ENCODE measurements around the gene TMTC1.

Gene TMTC1

DNA sequence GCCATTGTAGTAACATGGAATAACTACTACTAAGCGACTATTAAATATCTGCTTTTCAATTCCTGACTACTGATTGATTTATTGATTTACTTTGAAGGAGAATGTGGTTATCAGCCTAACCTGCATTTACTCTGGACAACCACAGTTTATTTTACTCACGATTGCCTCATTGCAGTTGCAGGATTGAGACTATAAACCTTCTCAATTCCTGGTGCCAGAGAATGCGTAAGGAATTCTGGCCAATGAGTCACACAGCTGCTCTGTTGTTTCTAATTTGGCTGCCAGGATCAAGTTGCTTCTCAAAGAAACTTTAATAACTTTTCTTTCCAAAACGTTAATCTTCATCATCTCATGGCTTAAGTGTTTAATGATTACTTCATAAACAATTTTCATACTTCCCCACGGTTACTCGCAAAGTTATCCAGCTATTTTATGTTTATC is 13.1 kb upstream of the TMTC1 start:
- Histone ChIP-seq H3K4me1 (ENCODE audit: control insufficient read depth, insufficient read depth, low read length) (peaks cover 13% of the 10 kb centered on the region), H3K36me3 (ENCODE audit: insufficient read depth, low read length) (no peaks in the 10 kb centered on the region), H3K4me2 (ENCODE audit: low read length) (peak overlapping the region; percentile 75), H3K9me3 (replicated peaks; ENCODE audit: low read length) (no peaks in the 10 kb centered on the region), H3K27me3 (ENCODE audit: control insufficient read depth, insufficient read depth, low read length) (peaks cover 3% of the 10 kb centered on the region), H3K9ac (ENCODE audit: low read depth, low read length) (peak overlapping the region; percentile 8), H3K4me3 (ENCODE audit: low read length) (peak overlapping the region; percentile 26)

DNA sequence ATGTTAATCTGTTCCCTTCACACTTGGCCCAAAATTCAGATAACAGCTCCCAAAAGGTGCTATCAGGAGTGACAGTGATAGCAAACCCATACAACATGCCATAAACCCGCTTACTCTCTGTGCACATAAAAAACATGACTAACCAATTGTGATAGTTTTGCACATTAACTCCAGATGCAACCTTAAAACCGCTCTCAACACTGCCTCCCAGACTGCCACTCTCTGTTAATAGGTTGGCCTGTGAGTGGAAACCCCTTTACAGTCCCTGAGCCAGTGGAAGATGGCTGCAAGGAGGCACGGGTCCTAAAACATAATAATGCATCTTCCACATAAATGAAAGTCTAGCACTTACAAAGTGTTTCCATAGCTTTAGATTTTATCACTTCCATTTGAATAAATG is 12.0 kb upstream of the TMTC1 start:
- Histone ChIP-seq H3K4me3 (ENCODE audit: low read length) (no peak overlapping the region), H3K36me3 (ENCODE audit: insufficient read depth, low read length) (no peaks in the 10 kb centered on the region), H3K27me3 (ENCODE audit: control insufficient read depth, insufficient read depth, low read length) (peaks cover 3% of the 10 kb centered on the region), H3K9me3 (replicated peaks; ENCODE audit: low read length) (no peaks in the 10 kb centered on the region), H3K4me1 (ENCODE audit: control insufficient read depth, insufficient read depth, low read length) (peaks cover 13% of the 10 kb centered on the region), H3K9ac (ENCODE audit: low read depth, low read length) (no peak overlapping the region), H3K4me2 (ENCODE audit: low read length) (no peak overlapping the region)

- no peak overlapping the region for H3K4me3 ChIP-seq (ENCODE audit: low read length)
- H3K36me3 ChIP-seq (ENCODE audit: insufficient read depth, low read length) = no peaks in the 10 kb centered on the region
- no peak overlapping the region for H3K9ac ChIP-seq (ENCODE audit: low read depth, low read length)
- H3K4me2 ChIP-seq (ENCODE audit: low read length) = no peak overlapping the region
- H3K4me1 ChIP-seq (ENCODE audit: control insufficient read depth, insufficient read depth, low read length) = peaks cover 13% of the 10 kb centered on the region
- H3K27me3 ChIP-seq (ENCODE audit: control insufficient read depth, insufficient read depth, low read length) = peaks cover 3% of the 10 kb centered on the region
- no peaks in the 10 kb centered on the region for H3K9me3 ChIP-seq (replicated peaks; ENCODE audit: low read length)
These were observed 11.1 kb upstream of the TMTC1 start for GRCh38 chr12:29794862-29795261.

GRCh38 chr12:29792853-29793252 is 9.1 kb upstream of the TMTC1 start:
- Histone ChIP-seq H3K4me1 (ENCODE audit: control insufficient read depth, insufficient read depth, low read length) (peaks cover 13% of the 10 kb centered on the region), H3K27me3 (ENCODE audit: control insufficient read depth, insufficient read depth, low read length) (no peaks in the 10 kb centered on the region), H3K4me2 (ENCODE audit: low read length) (no peak overlapping the region), H3K4me3 (ENCODE audit: low read length) (no peak overlapping the region), H3K9me3 (replicated peaks; ENCODE audit: low read length) (no peaks in the 10 kb centered on the region), H3K36me3 (ENCODE audit: insufficient read depth, low read length) (no peaks in the 10 kb centered on the region), H3K9ac (ENCODE audit: low read depth, low read length) (no peak overlapping the region)

GRCh38 chr12:29792132-29792531 is 8.4 kb upstream of the TMTC1 start:
- no peaks in the 10 kb centered on the region for H3K27me3 ChIP-seq (ENCODE audit: control insufficient read depth, insufficient read depth, low read length)
- H3K4me1 ChIP-seq (ENCODE audit: control insufficient read depth, insufficient read depth, low read length) = peaks cover 7% of the 10 kb centered on the region
- no peaks in the 10 kb centered on the region for H3K9me3 ChIP-seq (replicated peaks; ENCODE audit: low read length)
- no peak overlapping the region for H3K9ac ChIP-seq (ENCODE audit: low read depth, low read length)
- no peak overlapping the region for H3K4me3 ChIP-seq (ENCODE audit: low read length)
- no peak overlapping the region for H3K4me2 ChIP-seq (ENCODE audit: low read length)
- no peaks in the 10 kb centered on the region for H3K36me3 ChIP-seq (ENCODE audit: insufficient read depth, low read length)

DNA sequence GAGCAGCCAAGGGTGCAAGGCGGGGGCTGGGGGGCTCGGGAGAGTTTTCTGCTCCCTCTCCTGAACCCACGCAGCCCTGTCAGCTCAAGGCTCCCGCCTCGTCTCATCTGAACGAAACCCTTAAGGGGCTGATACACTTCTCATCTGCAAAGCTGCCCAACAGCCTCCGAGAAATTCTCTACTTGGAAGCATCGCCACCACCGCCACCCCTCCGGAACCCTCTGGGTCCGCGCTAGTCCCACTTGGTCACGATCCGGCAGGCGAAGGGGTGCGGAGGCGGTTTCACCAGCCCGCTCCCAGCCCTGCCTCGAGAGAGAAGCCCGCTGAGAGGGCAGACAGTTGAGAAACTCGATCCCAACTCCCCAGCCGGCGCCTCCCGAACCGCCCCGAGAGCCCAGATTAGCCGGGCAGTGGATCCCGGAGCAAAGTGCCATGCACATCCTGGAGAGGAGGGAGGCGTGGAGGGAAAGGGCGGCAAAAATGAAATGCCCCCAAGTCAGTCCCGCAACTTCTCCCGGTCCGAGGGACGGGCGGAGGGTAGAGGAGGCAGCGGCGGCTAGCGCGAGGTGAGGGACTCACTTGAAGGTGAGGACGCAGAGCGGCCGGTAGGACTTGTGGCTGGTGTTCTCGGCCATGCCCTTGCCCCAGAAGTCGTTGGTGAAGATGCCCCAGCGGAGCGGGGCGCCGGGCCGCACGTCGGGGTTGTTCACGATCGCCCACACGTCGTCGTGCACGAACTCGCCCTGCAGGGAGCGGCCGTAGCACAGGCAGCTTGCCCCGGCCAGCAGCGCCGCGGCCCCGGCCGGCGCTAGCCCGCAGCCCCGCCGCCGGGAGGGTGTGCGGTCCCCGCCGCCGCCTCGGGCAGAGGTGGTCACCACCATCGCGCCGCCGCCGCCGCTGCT is 620 bp downstream of the TMTC1 start:
- Histone ChIP-seq H3K4me2 (ENCODE audit: low read length) (peak overlapping the region; percentile 90), H3K36me3 (ENCODE audit: insufficient read depth, low read length) (peaks cover 6% of the 10 kb centered on the region), H3K27me3 (ENCODE audit: control insufficient read depth, insufficient read depth, low read length) (no peaks in the 10 kb centered on the region), H3K4me1 (ENCODE audit: control insufficient read depth, insufficient read depth, low read length) (peaks cover 14% of the 10 kb centered on the region), H3K9ac (ENCODE audit: low read depth, low read length) (peak overlapping the region; percentile 95), H3K9me3 (replicated peaks; ENCODE audit: low read length) (no peaks in the 10 kb centered on the region), H3K4me3 (ENCODE audit: low read length) (peak overlapping the region; percentile 94)

DNA sequence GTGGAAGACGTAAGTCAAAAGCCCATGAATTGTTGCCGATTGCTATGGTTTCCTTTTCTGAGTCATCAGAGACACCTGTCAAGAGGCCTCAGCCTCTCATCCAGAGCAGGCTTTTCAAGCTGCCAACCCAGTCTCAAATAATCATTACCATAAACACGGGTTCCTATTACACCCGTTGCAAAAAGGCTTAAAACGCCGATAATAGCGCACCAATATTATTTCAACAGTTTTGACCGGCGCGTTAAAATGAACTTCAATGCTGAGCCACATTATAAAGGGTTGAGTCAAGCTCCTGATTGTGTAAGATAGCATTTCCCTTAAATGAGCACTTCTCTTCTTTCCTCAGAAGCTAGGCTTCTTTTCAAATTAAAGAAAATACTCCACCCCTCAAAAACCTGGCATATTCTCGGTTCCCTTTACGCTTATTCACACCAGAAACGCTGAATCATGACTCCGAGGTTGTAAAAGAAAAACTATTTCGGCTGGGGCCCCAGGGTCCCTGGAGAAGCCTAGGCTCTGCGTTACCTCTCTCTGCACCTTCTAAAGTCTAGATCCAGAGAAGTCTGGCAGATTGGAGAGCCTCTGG is 1.4 kb downstream of the TMTC1 start:
- peaks cover 6% of the 10 kb centered on the region for H3K36me3 ChIP-seq (ENCODE audit: insufficient read depth, low read length)
- H3K4me3 ChIP-seq (ENCODE audit: low read length) = peak overlapping the region; percentile 94
- H3K9me3 ChIP-seq (replicated peaks; ENCODE audit: low read length) = no peaks in the 10 kb centered on the region
- H3K4me2 ChIP-seq (ENCODE audit: low read length) = peak overlapping the region; percentile 90
- peaks cover 14% of the 10 kb centered on the region for H3K4me1 ChIP-seq (ENCODE audit: control insufficient read depth, insufficient read depth, low read length)
- peak overlapping the region; percentile 95 for H3K9ac ChIP-seq (ENCODE audit: low read depth, low read length)
- H3K27me3 ChIP-seq (ENCODE audit: control insufficient read depth, insufficient read depth, low read length) = no peaks in the 10 kb centered on the region

GRCh38 chr12:29781705-29782266 is 2.0 kb downstream of the TMTC1 start:
- H3K9me3 ChIP-seq (replicated peaks; ENCODE audit: low read length) = no peaks in the 10 kb centered on the region
- H3K4me1 ChIP-seq (ENCODE audit: control insufficient read depth, insufficient read depth, low read length) = peaks cover 14% of the 10 kb centered on the region
- H3K4me2 ChIP-seq (ENCODE audit: low read length) = peak overlapping the region; percentile 90
- H3K4me3 ChIP-seq (ENCODE audit: low read length) = peak overlapping the region; percentile 94
- H3K36me3 ChIP-seq (ENCODE audit: insufficient read depth, low read length) = peaks cover 6% of the 10 kb centered on the region
- peak overlapping the region; percentile 95 for H3K9ac ChIP-seq (ENCODE audit: low read depth, low read length)
- H3K27me3 ChIP-seq (ENCODE audit: control insufficient read depth, insufficient read depth, low read length) = no peaks in the 10 kb centered on the region

GRCh38 chr12:29781188-29781587 is 2.6 kb downstream of the TMTC1 start:
- H3K4me3 ChIP-seq (ENCODE audit: low read length) = peak overlapping the region; percentile 94
- H3K4me1 ChIP-seq (ENCODE audit: control insufficient read depth, insufficient read depth, low read length) = peaks cover 14% of the 10 kb centered on the region
- peak overlapping the region; percentile 90 for H3K4me2 ChIP-seq (ENCODE audit: low read length)
- no peaks in the 10 kb centered on the region for H3K27me3 ChIP-seq (ENCODE audit: control insufficient read depth, insufficient read depth, low read length)
- H3K36me3 ChIP-seq (ENCODE audit: insufficient read depth, low read length) = peaks cover 6% of the 10 kb centered on the region
- peak overlapping the region; percentile 95 for H3K9ac ChIP-seq (ENCODE audit: low read depth, low read length)
- H3K9me3 ChIP-seq (replicated peaks; ENCODE audit: low read length) = no peaks in the 10 kb centered on the region

DNA sequence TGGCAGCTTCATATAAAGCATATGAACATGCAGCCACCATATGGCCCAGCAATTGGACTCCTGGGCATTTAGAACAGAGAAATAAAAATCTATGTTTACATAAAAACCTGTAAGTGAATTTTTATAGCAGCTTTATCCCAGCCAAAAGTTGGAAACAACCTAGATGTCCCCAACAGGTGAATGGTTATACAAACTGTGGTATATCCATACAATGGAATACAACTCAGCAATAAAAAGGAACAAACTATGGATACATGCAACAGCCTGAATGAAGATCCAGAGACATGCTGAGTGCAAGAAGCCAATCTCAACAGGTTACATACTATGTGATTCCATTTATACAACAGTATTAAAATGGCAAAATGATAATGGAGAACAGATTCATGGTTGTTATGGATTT is 3.7 kb downstream of the TMTC1 start:
- Histone ChIP-seq H3K36me3 (ENCODE audit: insufficient read depth, low read length) (peaks cover 10% of the 10 kb centered on the region), H3K9ac (ENCODE audit: low read depth, low read length) (no peak overlapping the region), H3K4me2 (ENCODE audit: low read length) (peak overlapping the region; percentile 90), H3K27me3 (ENCODE audit: control insufficient read depth, insufficient read depth, low read length) (no peaks in the 10 kb centered on the region), H3K4me1 (ENCODE audit: control insufficient read depth, insufficient read depth, low read length) (peaks cover 14% of the 10 kb centered on the region), H3K4me3 (ENCODE audit: low read length) (no peak overlapping the region), H3K9me3 (replicated peaks; ENCODE audit: low read length) (no peaks in the 10 kb centered on the region)

DNA sequence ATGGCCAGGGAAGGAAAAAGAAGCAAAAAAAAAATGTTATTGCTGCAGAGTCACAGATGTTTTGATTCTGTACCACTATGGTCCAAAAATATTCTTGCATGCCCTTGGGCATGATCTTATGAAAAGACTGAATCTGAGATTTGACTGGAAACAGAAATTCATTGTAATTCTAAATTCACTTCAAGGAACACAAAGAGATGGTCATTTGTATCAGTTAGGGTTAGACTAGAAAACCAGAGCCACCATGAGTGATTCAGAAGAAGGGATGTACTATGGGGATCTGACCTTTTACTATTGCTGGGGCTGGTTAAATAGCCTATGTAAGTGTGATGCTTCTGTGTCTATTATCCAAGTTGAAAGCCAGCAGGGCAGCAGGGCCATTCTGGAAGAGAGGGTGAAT is 5.2 kb downstream of the TMTC1 start:
- Histone ChIP-seq H3K4me1 (ENCODE audit: control insufficient read depth, insufficient read depth, low read length) (peaks cover 14% of the 10 kb centered on the region), H3K27me3 (ENCODE audit: control insufficient read depth, insufficient read depth, low read length) (no peaks in the 10 kb centered on the region), H3K36me3 (ENCODE audit: insufficient read depth, low read length) (peaks cover 10% of the 10 kb centered on the region), H3K9me3 (replicated peaks; ENCODE audit: low read length) (no peaks in the 10 kb centered on the region), H3K9ac (ENCODE audit: low read depth, low read length) (no peak overlapping the region), H3K4me2 (ENCODE audit: low read length) (no peak overlapping the region), H3K4me3 (ENCODE audit: low read length) (no peak overlapping the region)
